Measurements from ENCODE around the gene PLEKHM1.
A peak's percentile ranks its signal among the peaks of the same experiment; 100 is the strongest.

PLEKHM1 gene

DNA sequence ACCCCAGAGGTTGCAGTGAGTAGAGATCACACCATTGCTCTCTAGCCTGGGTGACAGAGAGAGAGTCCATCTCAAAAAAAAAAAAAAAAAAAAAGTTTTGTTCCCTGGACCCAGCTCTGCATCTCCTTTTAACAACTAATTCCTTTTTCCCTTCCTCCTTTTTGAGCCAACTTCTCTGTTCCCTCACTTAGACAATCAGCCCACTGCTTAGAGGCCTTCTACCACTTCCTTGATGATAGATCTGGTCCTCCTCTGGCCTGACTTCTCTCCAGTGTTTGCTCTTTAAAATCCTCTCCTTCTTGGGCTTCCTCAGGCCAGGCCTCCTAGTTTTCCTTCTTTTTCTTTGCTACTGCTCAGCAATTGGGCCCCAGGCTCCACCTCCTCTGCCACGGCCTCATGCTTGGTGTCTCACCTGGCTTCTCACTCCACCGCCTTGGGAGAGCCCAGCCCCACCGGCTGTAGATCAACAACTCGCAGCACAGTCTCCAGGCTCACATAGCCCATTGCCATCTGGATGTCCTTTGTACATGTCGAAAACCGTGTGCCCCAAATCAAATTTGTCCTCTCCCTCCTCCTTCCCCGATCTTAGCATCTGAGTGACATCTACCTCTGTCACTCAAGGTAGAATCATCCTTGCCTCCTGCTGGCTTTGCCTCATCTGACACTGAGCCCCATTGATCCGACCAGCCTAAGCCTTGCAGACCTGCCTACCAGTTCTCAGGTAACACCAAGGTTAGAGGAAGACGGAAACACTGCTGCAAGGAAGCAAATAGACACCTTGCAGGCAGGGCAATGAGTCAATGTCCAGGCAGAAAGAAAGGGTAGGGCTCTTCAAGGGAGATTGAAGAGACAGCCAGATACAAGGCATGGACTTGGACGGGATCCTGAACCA, 75.3 kb downstream of the PLEKHM1 start:
- no peak overlapping the region for H3K4me3 ChIP-seq (ENCODE audit: low read depth, low read length)
- TF ChIP-seq, protein P1, sequence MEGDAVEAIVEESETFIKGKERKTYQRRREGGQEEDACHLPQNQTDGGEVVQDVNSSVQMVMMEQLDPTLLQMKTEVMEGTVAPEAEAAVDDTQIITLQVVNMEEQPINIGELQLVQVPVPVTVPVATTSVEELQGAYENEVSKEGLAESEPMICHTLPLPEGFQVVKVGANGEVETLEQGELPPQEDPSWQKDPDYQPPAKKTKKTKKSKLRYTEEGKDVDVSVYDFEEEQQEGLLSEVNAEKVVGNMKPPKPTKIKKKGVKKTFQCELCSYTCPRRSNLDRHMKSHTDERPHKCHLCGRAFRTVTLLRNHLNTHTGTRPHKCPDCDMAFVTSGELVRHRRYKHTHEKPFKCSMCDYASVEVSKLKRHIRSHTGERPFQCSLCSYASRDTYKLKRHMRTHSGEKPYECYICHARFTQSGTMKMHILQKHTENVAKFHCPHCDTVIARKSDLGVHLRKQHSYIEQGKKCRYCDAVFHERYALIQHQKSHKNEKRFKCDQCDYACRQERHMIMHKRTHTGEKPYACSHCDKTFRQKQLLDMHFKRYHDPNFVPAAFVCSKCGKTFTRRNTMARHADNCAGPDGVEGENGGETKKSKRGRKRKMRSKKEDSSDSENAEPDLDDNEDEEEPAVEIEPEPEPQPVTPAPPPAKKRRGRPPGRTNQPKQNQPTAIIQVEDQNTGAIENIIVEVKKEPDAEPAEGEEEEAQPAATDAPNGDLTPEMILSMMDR (IDR thresholded peaks at IDR 0.05; ENCODE audit: low read depth, low read length): no peak
- TF ChIP-seq, protein P2, sequence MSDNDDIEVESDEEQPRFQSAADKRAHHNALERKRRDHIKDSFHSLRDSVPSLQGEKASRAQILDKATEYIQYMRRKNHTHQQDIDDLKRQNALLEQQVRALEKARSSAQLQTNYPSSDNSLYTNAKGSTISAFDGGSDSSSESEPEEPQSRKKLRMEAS (IDR thresholded peaks at IDR 0.05; ENCODE audit: low read depth, low read length): no peak
- TF ChIP-seq MYC (IDR thresholded peaks at IDR 0.05; ENCODE audit: low read depth, low read length) (no peak), POLR2A (IDR thresholded peaks at IDR 0.05; ENCODE audit: extremely low read depth, insufficient read length) (no peak)
- DNase-seq (ENCODE audit: low read depth): no peak

DNA sequence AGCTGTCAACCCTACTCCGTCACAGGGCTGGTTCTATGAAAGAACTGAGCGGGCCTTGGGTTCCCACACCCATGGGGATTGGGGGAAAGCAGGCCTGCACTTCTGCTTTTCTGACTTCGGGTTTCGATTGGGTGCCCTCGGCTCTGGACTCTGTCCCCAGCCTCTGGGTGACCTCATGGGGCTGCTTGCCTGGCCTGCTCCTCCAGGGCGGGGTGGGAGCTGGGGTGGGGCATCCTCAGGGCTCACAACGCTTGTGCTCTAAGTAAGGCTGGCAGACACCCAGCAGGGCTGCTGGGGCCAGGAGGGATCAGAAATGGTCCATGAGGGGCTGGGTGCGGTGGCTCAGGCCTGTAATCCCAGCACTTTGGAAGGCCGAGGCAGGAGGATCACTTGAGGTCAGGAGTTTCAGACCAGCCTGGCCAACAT, 77.0 kb downstream of the PLEKHM1 start:
- TF ChIP-seq, protein P2 (IDR thresholded peaks at IDR 0.05; ENCODE audit: low read depth, low read length): no peak
- TF ChIP-seq MYC (IDR thresholded peaks at IDR 0.05; ENCODE audit: low read depth, low read length) (no peak), POLR2A (IDR thresholded peaks at IDR 0.05; ENCODE audit: extremely low read depth, insufficient read length) (no peak)
- TF ChIP-seq, protein P1 (IDR thresholded peaks at IDR 0.05; ENCODE audit: low read depth, low read length): no peak
- peak; percentile 83 for DNase-seq (ENCODE audit: low read depth)
- H3K4me3 ChIP-seq (ENCODE audit: low read depth, low read length): no peak overlapping the region

DNA sequence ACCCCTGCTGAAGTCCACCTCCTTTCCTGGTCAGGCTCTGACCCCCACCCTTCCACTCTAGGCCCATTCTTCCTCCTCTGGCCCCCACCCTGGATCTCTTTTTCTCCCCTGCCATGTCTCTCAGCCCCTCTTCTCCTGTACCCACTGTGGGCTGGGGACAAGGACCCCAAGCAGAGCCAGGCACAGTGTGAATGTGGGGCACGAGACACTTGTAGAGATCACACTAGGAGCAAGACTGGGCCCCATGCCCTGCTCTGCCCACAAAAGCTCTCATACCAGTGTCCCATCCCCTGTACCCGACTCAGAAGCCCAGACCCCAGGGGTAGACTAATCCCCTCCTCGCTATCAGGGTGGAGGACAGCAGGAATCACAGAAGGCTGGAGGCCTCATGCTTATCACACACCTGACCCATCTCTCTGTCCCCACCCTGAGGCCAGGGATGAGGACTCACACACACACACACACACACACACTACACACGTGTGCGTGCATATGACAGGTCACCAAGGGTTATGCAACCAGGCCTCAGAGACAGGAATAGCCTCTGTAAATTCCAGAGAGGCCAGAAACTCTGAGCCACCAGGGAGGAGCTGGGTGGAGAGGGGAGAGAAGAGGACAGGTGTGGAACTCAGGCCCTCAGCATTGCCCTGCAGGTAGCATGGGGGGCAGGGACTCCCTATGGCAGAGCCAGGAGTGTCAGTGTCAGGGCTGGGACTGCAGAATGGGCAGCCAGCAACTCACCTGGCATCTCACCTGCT, 79.0 kb downstream of the PLEKHM1 start:
- no peak for DNase-seq (ENCODE audit: low read depth)
- TF ChIP-seq MYC (IDR thresholded peaks at IDR 0.05; ENCODE audit: low read depth, low read length): no peak
- TF ChIP-seq POLR2A (IDR thresholded peaks at IDR 0.05; ENCODE audit: extremely low read depth, insufficient read length): no peak
- TF ChIP-seq, protein P1 (IDR thresholded peaks at IDR 0.05; ENCODE audit: low read depth, low read length): no peak
- TF ChIP-seq, protein P2 (IDR thresholded peaks at IDR 0.05; ENCODE audit: low read depth, low read length): no peak
- no peak overlapping the region for H3K4me3 ChIP-seq (ENCODE audit: low read depth, low read length)

DNA sequence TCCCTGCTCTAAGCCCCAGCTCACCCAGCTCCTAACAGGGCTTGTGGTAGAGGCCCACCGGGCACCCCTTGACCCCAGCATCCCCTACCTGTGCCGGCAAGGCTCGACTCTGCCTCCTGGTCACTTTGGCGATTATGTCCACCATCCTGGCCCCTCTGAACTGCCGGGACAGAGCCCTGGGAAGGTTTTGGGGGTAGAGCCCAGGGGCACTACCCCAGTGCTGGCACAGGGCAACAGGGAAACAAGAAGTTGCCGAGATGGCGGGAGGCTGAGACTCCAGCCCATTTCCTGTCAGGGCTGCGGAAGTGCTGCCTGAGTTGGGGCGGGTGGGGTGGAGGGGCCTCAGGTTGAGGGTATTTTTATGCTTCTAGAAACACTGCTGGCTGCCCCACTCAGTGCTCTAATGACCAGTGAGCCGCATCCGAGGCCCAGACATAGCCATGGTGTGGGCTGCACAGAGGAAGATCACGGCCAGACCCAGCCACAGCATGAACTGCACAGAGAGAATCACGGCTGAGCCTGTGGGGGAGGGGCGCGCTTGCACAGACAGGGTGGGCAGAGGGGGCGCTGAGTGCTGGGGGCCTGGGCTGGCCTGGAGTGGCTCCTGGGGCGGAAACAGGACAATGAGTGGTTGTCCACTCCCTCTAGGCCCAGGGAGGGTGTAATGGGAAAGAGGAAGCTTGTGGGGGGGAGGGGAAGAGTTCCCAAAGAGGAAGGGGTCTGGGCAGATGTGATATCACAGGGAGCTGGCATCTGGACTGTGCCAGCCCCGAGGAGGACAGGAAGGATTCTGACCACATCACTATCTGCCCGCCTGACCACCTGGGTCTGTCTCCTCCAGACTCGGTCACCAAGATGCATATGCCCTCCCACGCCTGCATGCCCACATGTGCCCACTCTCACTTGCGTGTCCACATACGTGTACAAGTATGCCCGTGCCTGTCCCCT, 80.1 kb downstream of the PLEKHM1 start:
- peak; percentile 62 for DNase-seq (ENCODE audit: low read depth)
- no peak for TF ChIP-seq MYC (IDR thresholded peaks at IDR 0.05; ENCODE audit: low read depth, low read length)
- no peak for TF ChIP-seq POLR2A (IDR thresholded peaks at IDR 0.05; ENCODE audit: extremely low read depth, insufficient read length)
- TF ChIP-seq, protein P1 (IDR thresholded peaks at IDR 0.05; ENCODE audit: low read depth, low read length): no peak
- TF ChIP-seq, protein P2 (IDR thresholded peaks at IDR 0.05; ENCODE audit: low read depth, low read length): no peak
- no peak overlapping the region for H3K4me3 ChIP-seq (ENCODE audit: low read depth, low read length)

DNA sequence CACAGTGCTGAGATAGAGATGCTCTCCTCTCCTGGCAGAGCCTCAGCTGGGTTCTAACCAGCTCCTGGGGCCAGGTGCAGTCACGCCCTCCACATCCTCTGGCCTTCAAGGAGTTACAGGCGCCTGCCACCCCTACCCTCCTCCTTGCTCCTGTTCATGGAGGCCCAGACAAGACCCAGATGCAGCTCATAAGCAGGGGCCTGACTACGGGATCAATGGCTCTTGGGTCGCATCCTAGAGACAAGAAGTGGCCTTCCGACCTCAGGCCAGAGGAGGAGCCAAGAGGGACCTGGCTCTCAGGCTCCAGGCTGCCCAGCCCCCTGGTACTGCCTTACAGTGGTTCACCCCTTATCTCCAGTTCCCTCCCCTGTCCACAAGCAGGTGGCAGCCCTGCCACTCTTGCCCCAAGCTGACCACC, 80.9 kb downstream of the PLEKHM1 start:
- DNase-seq (ENCODE audit: low read depth): no peak
- H3K4me3 ChIP-seq (ENCODE audit: low read depth, low read length): no peak overlapping the region

More for the DNA sequence above, 80.9 kb downstream of the PLEKHM1 start:
- TF ChIP-seq MYC (IDR thresholded peaks at IDR 0.05; ENCODE audit: low read depth, low read length): no peak
- TF ChIP-seq POLR2A (IDR thresholded peaks at IDR 0.05; ENCODE audit: extremely low read depth, insufficient read length): no peak
- TF ChIP-seq, protein P2 (IDR thresholded peaks at IDR 0.05; ENCODE audit: low read depth, low read length): no peak
- TF ChIP-seq, protein P1 (IDR thresholded peaks at IDR 0.05; ENCODE audit: low read depth, low read length): no peak
